ENCODE results near the gene MNAT1. TPM values are rescaled to one million over a fixed set of nuclear protein-coding genes. Genes with fewer than 3 reads are reported as not detected.

Gene MNAT1
- total and polyA plus RNA-seq, 9 of the 15 experiments (the other 6 are each of a cell fraction or from before 2014, with no cell fraction given), result 37.8 to 83.3 (median 60.4) TPM

GRCh38 chr14:60700598-60700997, 34.0 kb upstream of the MNAT1 start (continued):
- TF ChIP-seq, protein P1, sequence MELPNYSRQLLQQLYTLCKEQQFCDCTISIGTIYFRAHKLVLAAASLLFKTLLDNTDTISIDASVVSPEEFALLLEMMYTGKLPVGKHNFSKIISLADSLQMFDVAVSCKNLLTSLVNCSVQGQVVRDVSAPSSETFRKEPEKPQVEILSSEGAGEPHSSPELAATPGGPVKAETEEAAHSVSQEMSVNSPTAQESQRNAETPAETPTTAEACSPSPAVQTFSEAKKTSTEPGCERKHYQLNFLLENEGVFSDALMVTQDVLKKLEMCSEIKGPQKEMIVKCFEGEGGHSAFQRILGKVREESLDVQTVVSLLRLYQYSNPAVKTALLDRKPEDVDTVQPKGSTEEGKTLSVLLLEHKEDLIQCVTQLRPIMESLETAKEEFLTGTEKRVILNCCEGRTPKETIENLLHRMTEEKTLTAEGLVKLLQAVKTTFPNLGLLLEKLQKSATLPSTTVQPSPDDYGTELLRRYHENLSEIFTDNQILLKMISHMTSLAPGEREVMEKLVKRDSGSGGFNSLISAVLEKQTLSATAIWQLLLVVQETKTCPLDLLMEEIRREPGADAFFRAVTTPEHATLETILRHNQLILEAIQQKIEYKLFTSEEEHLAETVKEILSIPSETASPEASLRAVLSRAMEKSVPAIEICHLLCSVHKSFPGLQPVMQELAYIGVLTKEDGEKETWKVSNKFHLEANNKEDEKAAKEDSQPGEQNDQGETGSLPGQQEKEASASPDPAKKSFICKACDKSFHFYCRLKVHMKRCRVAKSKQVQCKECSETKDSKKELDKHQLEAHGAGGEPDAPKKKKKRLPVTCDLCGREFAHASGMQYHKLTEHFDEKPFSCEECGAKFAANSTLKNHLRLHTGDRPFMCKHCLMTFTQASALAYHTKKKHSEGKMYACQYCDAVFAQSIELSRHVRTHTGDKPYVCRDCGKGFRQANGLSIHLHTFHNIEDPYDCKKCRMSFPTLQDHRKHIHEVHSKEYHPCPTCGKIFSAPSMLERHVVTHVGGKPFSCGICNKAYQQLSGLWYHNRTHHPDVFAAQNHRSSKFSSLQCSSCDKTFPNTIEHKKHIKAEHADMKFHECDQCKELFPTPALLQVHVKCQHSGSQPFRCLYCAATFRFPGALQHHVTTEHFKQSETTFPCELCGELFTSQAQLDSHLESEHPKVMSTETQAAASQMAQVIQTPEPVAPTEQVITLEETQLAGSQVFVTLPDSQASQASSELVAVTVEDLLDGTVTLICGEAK (IDR thresholded peaks at IDR 0.05), result no peak
- TF ChIP-seq, protein P1 (CRISPR knock-in tag; IDR thresholded peaks at IDR 0.05), result no peak
- TF ChIP-seq ZNF584 (CRISPR knock-in tag; IDR thresholded peaks at IDR 0.05; ENCODE audit: low read depth) (no peak), NFRKB (IDR thresholded peaks at IDR 0.05; ENCODE audit: low read depth) (no peak), NFXL1 (CRISPR knock-in tag; IDR thresholded peaks at IDR 0.05) (no peak), HMGN3 (IDR thresholded peaks at IDR 0.05; ENCODE audit: borderline replicate concordance, extremely low read depth, insufficient read length, low read depth, low read length) (no peak), ZNF311 (CRISPR knock-in tag; IDR thresholded peaks at IDR 0.05) (no peak), E2F4 (CRISPR knock-in tag; IDR thresholded peaks at IDR 0.05; ENCODE audit: low read depth) (no peak), IFI16 (CRISPR knock-in tag; IDR thresholded peaks at IDR 0.05) (no peak)

Data from K562 (cell line).